ENCODE measurements around the gene CFAP92. TPM values are rescaled to one million over a fixed set of nuclear protein-coding genes. Genes with fewer than 3 reads are reported as not detected.

The CFAP92 gene
- total RNA-seq, 1 experiment from 2014 or later = 0.16 TPM

DNA sequence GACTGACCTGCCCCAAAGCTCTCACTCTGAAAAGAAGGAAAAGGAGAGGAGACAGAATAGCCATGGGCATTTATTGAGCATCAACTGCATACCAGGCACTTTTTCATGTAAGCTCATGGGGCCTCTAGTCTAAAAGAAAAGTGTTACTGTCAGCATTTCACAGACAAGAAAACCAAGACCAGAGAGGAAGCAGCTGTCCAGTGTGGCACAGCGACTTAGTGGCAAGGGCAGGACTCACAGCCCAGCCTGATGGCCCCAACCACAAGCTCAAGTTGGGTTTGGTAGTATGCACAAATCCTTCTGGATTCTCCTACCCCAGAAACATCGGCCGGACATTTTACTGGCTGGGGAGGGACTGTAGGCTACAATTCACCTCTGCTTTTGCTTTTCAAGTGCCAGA is 13.0 kb upstream of the CFAP92 start:
- Mint-ChIP-seq H3K27me3 (ENCODE audit: insufficient read depth, unreplicated experiment) (peaks cover 44% of the 10 kb centered on the region), H3K9me3 (ENCODE audit: unreplicated experiment) (no peaks in the 10 kb centered on the region), H3K4me3 (ENCODE audit: unreplicated experiment) (no peak overlapping the region), H3K36me3 (ENCODE audit: insufficient read depth, unreplicated experiment) (no peaks in the 10 kb centered on the region), H3K4me1 (ENCODE audit: insufficient read depth, unreplicated experiment) (no peaks in the 10 kb centered on the region), H3K27ac (ENCODE audit: low read depth, unreplicated experiment) (no peak overlapping the region)
- no peak for DNase-seq (ENCODE audit: unreplicated experiment)
- ChIA-PET POLR2A (no interaction called here), CTCF (interaction anchor here (0.8 to 1.7 kb wide), 3 partner anchors 9 to 47 kb away, joined by 3 to 6 read pairs (median 5); no protein-coding TSS in a partner anchor)
- TF ChIP-seq, protein P1, sequence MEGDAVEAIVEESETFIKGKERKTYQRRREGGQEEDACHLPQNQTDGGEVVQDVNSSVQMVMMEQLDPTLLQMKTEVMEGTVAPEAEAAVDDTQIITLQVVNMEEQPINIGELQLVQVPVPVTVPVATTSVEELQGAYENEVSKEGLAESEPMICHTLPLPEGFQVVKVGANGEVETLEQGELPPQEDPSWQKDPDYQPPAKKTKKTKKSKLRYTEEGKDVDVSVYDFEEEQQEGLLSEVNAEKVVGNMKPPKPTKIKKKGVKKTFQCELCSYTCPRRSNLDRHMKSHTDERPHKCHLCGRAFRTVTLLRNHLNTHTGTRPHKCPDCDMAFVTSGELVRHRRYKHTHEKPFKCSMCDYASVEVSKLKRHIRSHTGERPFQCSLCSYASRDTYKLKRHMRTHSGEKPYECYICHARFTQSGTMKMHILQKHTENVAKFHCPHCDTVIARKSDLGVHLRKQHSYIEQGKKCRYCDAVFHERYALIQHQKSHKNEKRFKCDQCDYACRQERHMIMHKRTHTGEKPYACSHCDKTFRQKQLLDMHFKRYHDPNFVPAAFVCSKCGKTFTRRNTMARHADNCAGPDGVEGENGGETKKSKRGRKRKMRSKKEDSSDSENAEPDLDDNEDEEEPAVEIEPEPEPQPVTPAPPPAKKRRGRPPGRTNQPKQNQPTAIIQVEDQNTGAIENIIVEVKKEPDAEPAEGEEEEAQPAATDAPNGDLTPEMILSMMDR (IDR thresholded peaks at IDR 0.05; ENCODE audit: unreplicated experiment) = no peak
- no TSS peak for BruUV-seq (replicated peaks)
- intact Hi-C loops (cut with micrococcal nuclease) = no loop called here

DNA sequence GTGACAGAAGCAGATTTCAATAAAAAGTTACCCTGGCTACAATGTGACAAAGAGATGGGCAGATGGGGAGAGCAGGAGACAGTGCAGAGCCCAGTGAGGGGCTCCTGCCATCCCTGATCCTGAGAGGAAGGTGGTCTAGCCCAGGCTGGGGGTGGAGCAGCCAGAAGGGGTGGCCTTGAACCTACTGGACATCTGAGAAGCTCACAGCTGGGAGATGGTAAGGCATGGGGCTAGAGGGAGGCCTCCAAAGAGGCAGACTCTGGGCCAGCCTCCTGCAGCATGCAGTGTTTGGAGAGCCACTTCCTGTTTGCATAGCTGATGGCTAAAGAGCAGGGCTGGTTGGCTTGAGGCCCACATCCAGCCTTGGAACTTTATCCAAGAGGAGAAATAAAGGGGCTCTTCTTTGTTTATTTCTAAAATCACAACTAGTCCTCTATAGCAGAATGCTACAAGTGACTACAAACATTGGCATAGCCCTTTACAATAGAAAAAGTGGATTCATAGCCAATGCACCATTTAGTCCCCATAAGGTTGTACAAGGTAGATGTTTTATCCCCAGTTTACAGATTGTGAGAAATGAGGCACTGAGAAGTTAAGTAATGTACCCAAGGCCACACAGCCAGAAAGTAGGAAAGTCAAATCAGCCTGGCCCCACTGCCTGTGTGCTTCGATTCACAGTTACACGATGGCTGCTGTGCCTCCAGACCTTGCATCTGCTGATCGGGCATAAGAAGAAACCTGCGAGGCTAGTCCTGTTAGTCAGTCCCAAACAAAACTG is 11.8 kb upstream of the CFAP92 start:
- ChIA-PET POLR2A (no interaction called here), CTCF (interaction anchor here (0.6 kb wide), 1 partner anchor 241 kb away, joined by 5 read pairs; no protein-coding TSS in a partner anchor)
- Mint-ChIP-seq H3K9me3 (ENCODE audit: unreplicated experiment) (no peaks in the 10 kb centered on the region), H3K4me3 (ENCODE audit: unreplicated experiment) (no peak overlapping the region), H3K36me3 (ENCODE audit: insufficient read depth, unreplicated experiment) (no peaks in the 10 kb centered on the region), H3K27me3 (ENCODE audit: insufficient read depth, unreplicated experiment) (peaks cover 52% of the 10 kb centered on the region), H3K4me1 (ENCODE audit: insufficient read depth, unreplicated experiment) (no peaks in the 10 kb centered on the region), H3K27ac (ENCODE audit: low read depth, unreplicated experiment) (no peak overlapping the region)
- DNase-seq (ENCODE audit: unreplicated experiment) = no peak
- intact Hi-C loops (cut with micrococcal nuclease) = no loop called here
- BruUV-seq (replicated peaks) = no TSS peak
- TF ChIP-seq, protein P1 (IDR thresholded peaks at IDR 0.05; ENCODE audit: unreplicated experiment) = no peak

DNA sequence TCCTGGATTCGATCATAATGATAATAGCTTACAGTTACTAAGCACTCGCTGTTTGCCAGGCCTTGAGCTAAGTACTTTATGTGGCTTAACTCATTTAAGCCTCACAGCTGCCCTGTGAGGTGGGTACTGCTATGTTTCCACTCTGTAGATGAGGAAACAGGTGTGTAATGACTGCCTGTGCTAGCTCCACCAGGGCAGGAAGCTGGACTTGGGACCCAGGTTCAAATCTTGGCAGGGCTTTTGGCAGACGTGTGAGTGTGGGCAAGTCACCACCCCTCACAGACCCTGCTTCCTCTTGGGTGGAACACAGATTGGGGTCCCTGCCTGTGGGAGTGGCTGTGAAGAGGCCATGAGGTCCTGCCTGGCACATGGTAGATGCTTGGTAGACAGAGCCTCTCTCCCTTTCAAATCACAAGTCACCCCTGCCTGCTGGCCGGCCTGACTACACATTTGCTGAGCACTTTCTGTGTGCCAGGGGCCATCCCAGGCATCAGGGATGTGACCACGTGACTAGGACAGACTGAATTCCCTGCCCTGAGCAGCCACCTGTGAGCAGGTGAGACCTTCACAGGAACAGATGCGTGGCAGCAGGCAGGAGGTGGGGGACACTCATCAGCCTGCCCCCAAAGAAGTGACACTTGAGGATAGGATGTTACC is 10.9 kb upstream of the CFAP92 start:
- BruUV-seq (replicated peaks) = no TSS peak
- Mint-ChIP-seq H3K4me3 (ENCODE audit: unreplicated experiment) (peak overlapping the region; percentile 21), H3K4me1 (ENCODE audit: insufficient read depth, unreplicated experiment) (no peaks in the 10 kb centered on the region), H3K27ac (ENCODE audit: low read depth, unreplicated experiment) (no peak overlapping the region), H3K9me3 (ENCODE audit: unreplicated experiment) (no peaks in the 10 kb centered on the region), H3K36me3 (ENCODE audit: insufficient read depth, unreplicated experiment) (no peaks in the 10 kb centered on the region), H3K27me3 (ENCODE audit: insufficient read depth, unreplicated experiment) (peaks cover 62% of the 10 kb centered on the region)
- intact Hi-C loops (cut with micrococcal nuclease) = no loop called here
- TF ChIP-seq, protein P1 (IDR thresholded peaks at IDR 0.05; ENCODE audit: unreplicated experiment) = no peak
- CTCF ChIA-PET = no interaction called here
- POLR2A ChIA-PET = no interaction called here
- no peak for DNase-seq (ENCODE audit: unreplicated experiment)

DNA sequence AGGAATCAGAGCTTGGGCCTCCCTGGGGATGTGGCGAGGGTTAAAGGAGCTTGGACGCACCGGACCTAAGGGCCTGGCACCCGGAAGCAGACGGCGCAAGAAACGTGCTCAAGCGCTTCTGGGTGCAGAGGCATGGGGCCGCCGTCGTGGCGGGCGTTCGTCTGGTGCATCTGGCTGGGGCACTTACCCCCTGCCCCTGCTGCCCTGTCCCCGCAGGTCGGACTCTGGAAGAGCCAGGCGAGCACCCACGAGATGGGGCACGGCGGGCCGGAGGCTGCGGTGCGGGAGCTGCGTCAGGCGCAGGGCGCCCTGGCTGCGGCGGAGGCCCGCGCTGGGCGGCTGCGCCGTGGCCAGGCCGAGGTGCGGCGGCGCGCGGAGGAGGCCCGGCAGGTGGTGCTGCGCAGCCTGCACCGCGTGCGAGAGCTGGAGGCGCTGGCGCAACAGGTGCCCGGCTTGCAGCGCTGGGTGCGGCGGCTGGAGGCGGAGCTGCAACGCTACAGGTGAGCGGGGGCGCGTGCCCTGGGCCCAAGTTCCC is 9.8 kb upstream of the CFAP92 start:
- BruUV-seq (replicated peaks) = no TSS peak
- Mint-ChIP-seq H3K36me3 (ENCODE audit: insufficient read depth, unreplicated experiment) (no peaks in the 10 kb centered on the region), H3K27me3 (ENCODE audit: insufficient read depth, unreplicated experiment) (peaks cover 66% of the 10 kb centered on the region), H3K4me1 (ENCODE audit: insufficient read depth, unreplicated experiment) (no peaks in the 10 kb centered on the region), H3K9me3 (ENCODE audit: unreplicated experiment) (no peaks in the 10 kb centered on the region), H3K4me3 (ENCODE audit: unreplicated experiment) (no peak overlapping the region), H3K27ac (ENCODE audit: low read depth, unreplicated experiment) (no peak overlapping the region)
- DNase-seq (ENCODE audit: unreplicated experiment) = peak; percentile 60
- POLR2A ChIA-PET = no interaction called here
- intact Hi-C loops (cut with micrococcal nuclease) = no loop called here
- TF ChIP-seq, protein P1 (IDR thresholded peaks at IDR 0.05; ENCODE audit: unreplicated experiment) = peak; percentile 24
- CTCF ChIA-PET = interaction anchor here (0.6 to 1.3 kb wide), 6 partner anchors 9 to 688 kb away, joined by 3 to 5 read pairs (median 3); partner anchors contain the start of gene CFAP92
